SK-N-MC (cell line): ENCODE data around the gene PHLDA1.

ENCODE experiments used
- DNase-seq: peaks from one replicate; pipeline ENCODE4 v3.0.0-alpha.2; 2011; ENCODE audit warnings: low read depth, low spot score
- H3K27ac ChIP-seq: fragments of 200-600 bp; sonication (generic); 2 replicates; pipeline ENCODE4 v1.5.1; 2016; ENCODE audit warnings: mixed run types
- H3K36me3 ChIP-seq: fragments of 200-600 bp; sonication (generic); 2 replicates; pipeline ENCODE4 v1.6.1; 2017; ENCODE audit warnings: antibody characterized with exemption, low read length, mixed read lengths; ENCODE audit not compliant: insufficient read depth
- H3K4me3 ChIP-seq: fragments of 200-600 bp; sonication (generic); 2 replicates; pipeline ENCODE4 v1.5.1; 2016
- H3K9ac ChIP-seq: fragments of 200-600 bp; sonication (generic); 2 replicates; pipeline ENCODE4 v1.8.0; 2017; ENCODE audit warnings: mixed run types, mixed read lengths; ENCODE audit not compliant: insufficient read length
- H3K9me3 ChIP-seq: fragments of 200-600 bp; sonication (generic); 2 replicates; pipeline ENCODE4 v1.6.1; 2017; ENCODE audit warnings: low read depth, mild to moderate bottlenecking, antibody characterized with exemption, low read length, moderate library complexity, mixed read lengths
- EZH2 ChIP-seq: fragments of 200-600 bp; sonication (generic); IDR thresholded peaks from one replicate; pipeline ENCODE4 v1.6.1; 2017; ENCODE audit warnings: antibody characterized with exemption
- FOXP2 ChIP-seq: optimal IDR thresholded peaks from 2 replicates; pipeline ENCODE3; 2011; ENCODE audit warnings: mild to moderate bottlenecking, moderate library complexity; ENCODE audit not compliant: insufficient read depth; ENCODE audit errors: extremely low read length, control extremely low read depth
- POLR2AphosphoS5 ChIP-seq: IDR thresholded peaks from 2 replicates; pipeline ENCODE4 v1.6.1; 2012; ENCODE audit warnings: mild to moderate bottlenecking, low read depth, low read length, borderline replicate concordance

Gene PHLDA1

GRCh38 chr12:76032043-76032981 lies 736 bp upstream of the PHLDA1 start:
- no peaks in the 10 kb centered on the region for H3K36me3 ChIP-seq
- H3K9ac ChIP-seq = peak overlapping the region; percentile 74
- peak overlapping the region; percentile 87 for H3K4me3 ChIP-seq
- peak; percentile 25 for TF ChIP-seq POLR2AphosphoS5
- TF ChIP-seq FOXP2 = no peak
- DNase-seq = no peak
- no peaks in the 10 kb centered on the region for H3K9me3 ChIP-seq
- H3K27ac ChIP-seq = 0 out of 2 replicates have a peak overlapping the region, but pooled peaks have one; percentile 23

DNA sequence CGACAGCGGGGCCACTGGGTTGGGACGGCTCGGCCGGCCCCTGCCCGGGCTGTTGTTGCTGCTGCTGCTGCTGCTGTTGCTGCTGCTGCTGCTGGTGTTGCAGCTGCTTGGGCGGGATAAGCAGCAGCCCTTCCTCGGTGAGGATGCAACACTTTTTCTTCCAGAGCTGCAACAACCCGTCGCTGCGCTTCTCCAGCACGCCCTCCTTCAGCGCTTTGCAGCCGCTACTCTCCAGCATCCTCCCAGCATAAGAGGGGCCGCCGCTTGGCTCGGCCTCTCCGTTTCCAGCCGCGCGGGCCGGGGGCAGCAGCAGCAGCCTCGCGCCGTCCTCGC lies 529 bp downstream of the PHLDA1 start:
- H3K4me3 ChIP-seq = peak overlapping the region; percentile 87
- no peak for DNase-seq
- H3K27ac ChIP-seq = no peak overlapping the region
- TF ChIP-seq POLR2AphosphoS5 (no peak), FOXP2 (no peak), EZH2 (no peak)
- H3K9me3 ChIP-seq = no peaks in the 10 kb centered on the region
- peak overlapping the region; percentile 26 for H3K9ac ChIP-seq
- no peaks in the 10 kb centered on the region for H3K36me3 ChIP-seq

- H3K27ac ChIP-seq = no peak overlapping the region
- no peak for DNase-seq
Observed at GRCh38 chr12:76030341-76031080, 1.1 kb downstream of the PHLDA1 start.

GRCh38 chr12:76029982-76030340 lies 1.6 kb downstream of the PHLDA1 start:
- H3K36me3 ChIP-seq = no peaks in the 10 kb centered on the region
- no peaks in the 10 kb centered on the region for H3K9me3 ChIP-seq
- no peak for DNase-seq
- no peak for TF ChIP-seq POLR2AphosphoS5
- H3K27ac ChIP-seq = no peak overlapping the region
- H3K9ac ChIP-seq = no peak overlapping the region
- no peak overlapping the region for H3K4me3 ChIP-seq

More at GRCh38 chr12:76030341-76031080, 1.1 kb downstream of the PHLDA1 start:
- H3K9ac ChIP-seq = no peak overlapping the region
- H3K36me3 ChIP-seq = no peaks in the 10 kb centered on the region
- peak overlapping the region; percentile 87 for H3K4me3 ChIP-seq
- TF ChIP-seq EZH2 (no peak), POLR2AphosphoS5 (no peak), FOXP2 (no peak)
- H3K9me3 ChIP-seq = no peaks in the 10 kb centered on the region

DNA sequence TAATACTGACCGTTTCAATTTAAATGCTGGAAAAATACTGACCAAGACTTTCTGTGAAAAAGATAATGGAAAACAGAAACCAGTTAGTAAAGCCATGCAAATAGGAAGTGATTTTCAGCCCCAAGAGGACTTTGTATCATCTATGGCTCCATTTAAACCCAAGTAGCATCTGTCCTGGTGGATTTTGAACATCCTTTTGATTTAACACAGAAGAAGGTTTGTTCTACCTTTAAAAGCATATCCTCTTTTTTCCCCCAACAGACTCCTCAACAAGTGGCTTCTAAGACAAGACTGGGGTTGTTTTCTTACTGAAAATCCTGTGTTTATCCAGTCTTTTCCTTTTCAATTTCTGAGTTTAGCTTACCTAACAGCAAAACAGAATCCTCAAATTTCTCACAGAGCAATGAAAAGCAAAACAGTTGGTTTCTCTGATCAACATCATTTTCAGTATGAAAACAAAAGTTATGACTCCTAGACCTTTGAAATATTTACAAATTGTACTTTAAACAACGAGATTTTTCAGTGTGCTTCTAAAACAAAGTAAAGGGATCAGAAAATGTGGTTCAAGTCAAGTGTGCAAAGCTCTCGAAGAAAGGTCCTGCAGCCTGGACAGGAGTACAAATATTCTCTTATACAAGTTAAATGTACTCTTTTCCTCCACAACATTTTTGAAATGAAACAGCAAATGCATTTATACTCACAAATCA lies 2.9 kb downstream of the PHLDA1 start:
- H3K27ac ChIP-seq = no peak overlapping the region
- no peak for DNase-seq
- H3K9ac ChIP-seq = no peak overlapping the region
- H3K4me3 ChIP-seq = no peak overlapping the region
- TF ChIP-seq POLR2AphosphoS5 = no peak
- no peak for TF ChIP-seq FOXP2
- TF ChIP-seq EZH2 = no peak
- no peaks in the 10 kb centered on the region for H3K36me3 ChIP-seq
- H3K9me3 ChIP-seq = no peaks in the 10 kb centered on the region

- H3K27ac ChIP-seq = no peak overlapping the region
- TF ChIP-seq POLR2AphosphoS5 = no peak
- no peak for TF ChIP-seq FOXP2
- no peak for TF ChIP-seq EZH2
- DNase-seq = no peak
- no peak overlapping the region for H3K4me3 ChIP-seq
- no peaks in the 10 kb centered on the region for H3K36me3 ChIP-seq
- no peak overlapping the region for H3K9ac ChIP-seq
- no peaks in the 10 kb centered on the region for H3K9me3 ChIP-seq
Observed at GRCh38 chr12:76026643-76027063, 4.9 kb downstream of the PHLDA1 start.

GRCh38 chr12:76025601-76026575 lies 5.7 kb downstream of the PHLDA1 start:
- H3K9ac ChIP-seq = no peak overlapping the region
- DNase-seq = no peak
- H3K36me3 ChIP-seq = no peaks in the 10 kb centered on the region
- H3K9me3 ChIP-seq = no peaks in the 10 kb centered on the region
- TF ChIP-seq EZH2 = no peak
- no peak for TF ChIP-seq POLR2AphosphoS5
- no peak for TF ChIP-seq FOXP2
- no peak overlapping the region for H3K4me3 ChIP-seq
- no peak overlapping the region for H3K27ac ChIP-seq
